Activated effector memory CD4-positive, alpha-beta T cell treated with anti-CD3 and anti-CD28 coated beads, Interleukin-2, amount 50 U/mL, for 16 hours (primary cell): ENCODE results near the gene TFCP2.

Source experiments
- DNase-seq: peaks from one replicate; pipeline ENCODE4 v3.0.0-alpha.2; 2020

The TFCP2 gene

DNA sequence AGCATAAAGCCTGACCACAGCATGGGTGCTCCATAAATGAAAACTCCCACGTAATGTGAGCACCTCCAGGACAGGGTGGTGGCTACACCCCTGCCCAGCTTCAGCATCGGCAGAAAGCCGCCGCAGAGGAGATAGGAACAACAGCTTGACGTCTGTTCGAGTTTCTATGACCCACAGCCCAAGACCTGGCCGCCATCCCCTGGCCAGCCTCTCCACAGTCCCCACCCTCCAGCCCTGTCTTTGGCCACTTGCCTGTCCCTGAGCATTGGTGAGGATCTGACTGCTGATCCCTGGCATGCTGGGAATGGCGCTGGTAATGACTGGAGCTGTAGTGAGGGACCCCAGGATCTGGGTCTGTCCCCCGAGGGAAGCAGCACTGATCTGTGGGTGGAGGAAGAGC lies 23.6 kb upstream of the TFCP2 start:
- no peak for DNase-seq

DNA sequence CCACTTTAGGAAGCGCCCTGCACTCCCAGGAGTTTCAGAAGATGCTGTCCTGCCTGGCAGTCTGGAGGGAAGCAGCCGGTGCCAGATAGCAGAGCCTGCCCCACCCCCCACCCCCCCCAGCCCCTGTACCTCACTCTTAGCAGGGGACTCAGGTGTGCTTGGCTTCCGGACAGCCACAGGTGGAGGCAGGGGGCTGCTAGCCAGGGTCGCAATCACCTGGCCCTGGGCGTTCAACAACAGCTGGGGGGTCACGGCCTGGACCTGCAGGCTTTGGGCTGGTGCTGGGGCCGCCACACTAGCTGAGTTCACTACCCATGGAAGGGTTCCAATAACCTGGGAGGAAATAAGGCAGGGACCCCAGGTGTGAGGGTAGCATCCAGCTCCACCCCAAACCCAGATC lies 22.9 kb upstream of the TFCP2 start:
- no peak for DNase-seq

DNA sequence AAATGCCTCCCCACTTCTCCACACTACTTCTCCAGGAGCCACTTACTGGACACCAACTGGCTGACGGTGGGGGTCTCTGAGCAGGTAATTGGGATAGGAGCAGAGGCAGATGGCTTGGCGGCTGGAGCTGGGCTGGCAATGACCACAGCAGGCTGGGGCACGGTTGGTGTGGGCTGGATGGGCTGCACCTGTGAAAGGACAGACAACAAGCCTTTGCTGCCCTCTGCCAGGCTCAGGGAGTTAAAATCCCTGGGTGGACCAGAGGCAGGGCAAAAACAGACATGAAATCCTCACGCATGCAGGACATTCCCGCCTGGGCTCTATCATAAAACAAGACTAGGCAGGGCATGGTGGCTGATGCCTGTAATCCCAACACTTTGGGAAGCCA lies 19.3 kb upstream of the TFCP2 start:
- no peak for DNase-seq

DNA sequence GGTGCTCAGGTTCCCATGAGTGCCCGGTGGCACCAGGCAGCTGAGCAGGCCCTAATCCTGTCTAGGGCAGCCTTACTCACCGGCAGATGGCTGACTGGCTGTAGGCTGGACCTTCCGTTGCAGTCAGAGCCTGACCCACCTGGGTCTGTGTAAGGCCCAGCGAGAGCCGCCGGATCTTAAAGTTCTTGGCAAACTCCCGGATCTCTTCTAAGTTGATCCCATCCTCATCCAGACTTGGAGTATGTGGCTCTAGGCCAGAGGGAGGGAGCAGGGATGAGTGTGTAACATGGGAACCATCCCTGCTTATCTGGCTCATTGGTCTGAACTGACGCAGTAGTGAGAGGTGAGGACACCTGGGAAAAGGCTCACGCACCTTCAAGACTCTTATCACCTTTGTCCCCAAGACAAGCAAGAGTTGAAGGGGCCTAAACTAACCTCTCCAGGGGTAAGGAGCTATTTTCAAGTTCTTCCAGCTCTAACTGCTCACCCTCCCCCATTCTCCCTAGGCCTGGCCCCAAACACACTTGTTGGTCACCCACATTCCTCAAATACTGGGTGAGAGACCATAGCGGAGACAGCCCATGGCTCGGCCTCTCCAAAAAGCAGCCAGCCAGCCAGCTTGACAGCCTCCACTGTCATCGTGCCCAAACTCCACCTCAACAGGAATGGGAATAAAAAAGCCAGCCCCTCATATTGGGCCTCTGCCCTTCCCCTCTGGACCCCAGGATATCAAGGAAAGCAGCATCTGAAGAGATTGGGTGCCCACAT lies 18.8 kb upstream of the TFCP2 start:
- no peak for DNase-seq

DNA sequence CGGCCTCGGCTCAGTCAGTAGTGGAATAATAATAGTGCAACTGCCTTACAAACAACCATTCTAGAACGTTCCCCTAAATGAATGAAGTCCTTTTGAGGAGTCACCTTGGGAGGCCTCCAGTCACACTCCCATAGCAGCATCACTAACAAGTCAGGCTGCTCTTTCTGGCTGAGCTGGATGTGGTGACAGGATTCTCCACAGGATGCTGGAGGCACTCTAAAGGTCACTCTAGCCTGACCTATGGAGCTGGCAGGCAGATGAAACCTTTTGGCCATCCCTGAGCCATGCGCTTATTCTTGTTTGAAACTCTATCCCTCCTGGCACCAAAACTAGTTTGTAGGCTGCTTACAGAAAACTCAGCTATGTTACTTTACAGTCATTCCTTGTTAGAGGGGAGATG lies 17.9 kb upstream of the TFCP2 start:
- DNase-seq: no peak

DNA sequence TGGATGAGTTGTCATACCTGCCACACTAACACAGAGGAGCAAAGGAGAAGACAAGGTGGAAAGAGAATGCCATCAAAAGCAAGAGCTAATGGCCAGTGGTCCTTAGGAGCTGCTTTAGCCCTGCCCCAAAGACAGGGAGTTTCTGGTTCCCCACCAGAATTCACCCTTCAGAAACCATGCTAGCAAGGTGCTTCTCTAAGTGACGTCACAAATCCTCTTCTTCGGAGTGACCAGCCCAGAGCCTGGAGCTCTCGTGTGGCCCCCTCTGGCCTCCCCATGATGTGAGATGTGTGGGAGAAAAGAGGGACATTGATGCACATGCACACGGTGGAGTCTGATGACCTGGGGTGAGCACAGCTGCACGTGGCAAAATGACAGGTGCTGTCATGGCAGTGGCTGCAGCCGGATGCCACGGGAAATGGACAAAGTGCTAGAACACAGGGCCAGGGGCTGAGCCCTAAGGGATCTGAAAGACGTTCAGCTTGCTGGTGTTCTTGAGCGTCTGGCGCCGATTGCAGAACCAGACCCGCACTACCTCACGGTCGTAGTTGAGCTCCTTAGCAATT lies 16.9 kb upstream of the TFCP2 start:
- DNase-seq: no peak

DNA sequence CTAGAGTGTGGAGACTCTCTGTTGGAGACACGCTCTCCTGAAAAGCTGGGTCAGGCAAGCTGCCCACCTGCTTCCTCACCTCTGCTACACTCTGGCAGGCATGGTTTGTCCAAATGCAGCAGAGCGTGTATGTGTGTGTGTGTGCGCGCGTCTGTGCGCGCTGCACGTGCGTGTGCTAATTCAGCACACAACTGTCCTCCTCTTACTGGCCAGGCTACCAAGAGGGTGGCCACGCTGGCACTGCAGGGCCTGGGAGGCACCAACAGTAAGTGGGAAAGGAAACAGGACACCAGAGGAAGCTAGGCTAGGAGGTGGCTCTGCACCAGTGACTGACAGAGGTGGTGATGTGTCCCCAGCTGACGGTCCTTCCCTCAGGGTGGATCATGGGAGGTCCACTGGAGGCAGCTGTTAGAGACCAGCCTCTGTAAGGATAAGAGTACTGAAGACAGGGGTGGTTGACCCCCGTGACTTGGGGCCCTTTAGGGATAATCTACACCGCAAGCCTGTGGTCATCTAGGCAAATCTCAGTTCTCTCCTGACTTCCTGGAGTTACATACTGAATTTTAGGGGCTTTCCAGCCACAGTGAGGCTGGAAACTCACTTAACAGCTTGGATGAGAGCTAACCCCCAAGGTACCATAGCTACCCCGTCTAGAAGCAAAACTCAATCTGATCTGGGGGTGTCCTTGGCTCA lies 15.6 kb upstream of the TFCP2 start:
- no peak for DNase-seq

DNA sequence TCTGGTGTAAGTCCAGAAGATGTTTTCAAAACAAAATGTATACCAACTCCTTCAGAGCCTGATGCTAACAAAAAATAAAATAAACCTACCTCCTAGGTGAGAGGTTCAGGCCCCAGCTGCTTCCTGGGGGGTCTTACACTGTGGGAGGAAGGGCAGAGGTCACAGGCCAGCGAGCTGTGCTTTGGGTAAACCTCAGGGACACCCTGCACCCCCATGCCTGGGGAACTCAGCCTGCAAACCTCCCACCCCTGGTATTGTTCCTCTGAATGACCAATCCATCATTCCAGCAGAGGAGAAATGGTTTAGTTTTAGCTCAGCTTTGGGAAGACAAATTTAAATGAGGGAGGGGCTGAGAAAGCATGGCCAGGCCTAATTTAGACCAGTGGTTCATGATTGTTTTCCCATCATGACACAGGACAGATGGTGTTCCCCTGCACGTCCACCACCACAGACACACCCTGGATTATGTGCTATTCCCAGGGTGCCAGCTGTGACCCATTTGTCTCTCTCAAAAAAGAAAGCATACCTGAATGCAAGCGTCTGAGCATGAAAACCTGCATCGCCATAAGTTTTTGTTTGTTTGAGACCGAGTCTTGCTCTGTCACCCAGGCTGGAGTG lies 14.5 kb upstream of the TFCP2 start:
- DNase-seq: no peak

DNA sequence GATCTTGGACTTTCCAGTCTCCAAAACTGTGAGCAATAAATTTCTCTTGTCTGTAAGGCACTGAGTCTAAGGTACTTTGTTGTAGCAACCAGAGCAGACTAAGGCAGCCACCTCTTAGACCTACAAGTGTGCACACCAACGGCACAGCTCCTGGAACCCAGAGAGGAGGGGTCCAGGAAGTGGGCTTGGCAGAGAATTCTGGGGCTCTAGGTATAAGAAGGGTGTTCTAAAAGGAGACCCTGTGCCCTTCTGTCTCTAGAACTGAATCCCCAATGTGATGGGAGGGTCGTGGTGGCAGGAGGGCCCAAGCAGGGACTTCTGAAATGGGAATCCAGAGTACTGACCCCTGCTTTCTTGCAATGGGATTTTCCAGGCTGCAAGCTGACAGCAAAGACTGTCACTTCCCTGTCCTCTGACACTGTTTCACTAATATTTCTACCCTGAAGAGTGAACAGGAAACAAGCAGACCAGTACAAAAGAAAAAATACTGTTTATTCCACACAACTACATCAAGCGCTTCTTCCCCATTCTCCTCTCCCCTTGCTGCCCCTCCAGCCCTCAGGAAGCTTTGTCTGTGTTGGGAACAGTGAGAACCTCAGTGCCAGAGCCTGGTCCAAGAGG lies 13.6 kb upstream of the TFCP2 start:
- DNase-seq: no peak

DNA sequence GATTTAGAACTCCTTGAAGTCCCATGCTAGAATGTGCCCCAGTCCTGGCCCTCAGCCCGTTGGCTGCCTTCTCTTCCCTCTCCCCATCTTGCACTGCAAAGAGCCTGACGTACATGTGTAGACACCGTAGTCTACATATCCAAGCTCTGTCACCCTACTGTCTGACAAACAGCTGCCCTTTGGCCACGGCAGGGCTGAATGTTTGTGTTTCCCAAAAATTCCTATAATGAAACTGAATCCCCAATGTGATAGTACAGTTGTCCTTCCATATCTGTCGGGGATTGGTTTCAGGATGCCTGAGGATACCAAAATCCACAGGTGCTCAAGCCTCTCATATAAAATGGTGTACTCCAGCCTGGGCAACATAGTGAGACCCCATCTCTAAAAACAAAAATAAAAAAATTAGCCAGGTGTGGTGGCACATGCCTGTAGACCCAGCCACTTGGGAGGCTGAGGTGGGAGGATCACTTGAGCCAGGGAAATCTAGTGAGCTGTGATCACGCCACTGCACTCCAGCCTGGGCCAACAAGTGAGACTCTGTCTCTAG lies 12.3 kb upstream of the TFCP2 start:
- no peak for DNase-seq

DNA sequence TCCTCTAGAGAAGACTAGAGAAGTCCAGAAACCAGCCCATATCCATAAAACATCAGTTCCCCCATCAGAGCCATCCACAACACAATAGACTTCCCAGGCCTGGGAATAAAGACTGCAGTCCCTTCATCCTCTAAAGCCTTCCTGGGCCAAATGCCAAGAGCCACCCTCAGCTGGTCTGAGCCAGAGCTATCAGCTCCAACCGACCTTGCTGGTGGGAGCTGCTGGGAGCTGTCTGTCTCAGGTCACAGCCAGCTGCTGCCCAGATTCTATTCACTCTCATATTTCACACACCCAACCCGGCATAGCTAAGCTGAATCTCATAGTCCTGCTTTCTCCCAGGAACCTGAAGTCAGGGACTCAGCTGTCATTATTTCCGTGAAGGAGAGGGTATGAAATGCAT lies 10.9 kb upstream of the TFCP2 start:
- DNase-seq: no peak

DNA sequence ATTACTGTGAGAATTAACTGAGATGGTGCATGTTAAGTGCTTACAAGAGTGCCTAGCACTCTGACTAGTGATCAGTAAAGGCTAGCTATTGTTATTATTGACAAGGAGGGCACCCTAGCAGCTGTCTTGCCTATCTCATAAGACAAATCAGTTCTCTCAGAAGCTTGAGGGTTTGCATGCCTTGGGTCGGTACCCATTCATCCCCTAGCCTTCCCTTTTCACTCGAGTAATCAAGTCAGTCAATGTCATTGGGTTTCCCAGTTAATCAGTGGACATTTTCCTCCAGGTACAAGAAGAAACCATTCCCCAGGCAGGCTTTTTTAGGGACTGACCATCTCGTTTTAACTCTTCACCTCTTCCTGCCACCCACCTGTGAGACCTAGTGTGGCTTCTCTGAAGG lies 10.4 kb upstream of the TFCP2 start:
- no peak for DNase-seq

DNA sequence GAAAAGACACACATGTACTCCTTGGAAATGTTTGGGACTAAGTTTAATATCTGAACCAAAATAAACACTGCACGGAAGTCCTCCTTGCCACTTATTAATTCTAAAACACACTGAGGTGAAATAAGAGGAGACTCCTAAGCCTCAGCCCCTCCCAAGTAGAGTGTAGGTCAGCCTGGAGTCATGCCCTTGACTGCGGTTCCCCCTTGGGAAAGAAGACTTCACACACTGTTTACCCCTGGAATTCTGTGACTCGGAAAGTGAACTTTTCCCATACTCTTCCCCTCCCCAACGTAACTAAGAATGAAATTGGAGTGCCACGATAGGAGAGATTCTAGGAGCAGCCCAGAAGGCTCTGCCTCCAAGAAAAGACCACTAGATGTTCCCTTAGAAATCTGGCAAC lies 8.6 kb upstream of the TFCP2 start:
- DNase-seq: no peak

DNA sequence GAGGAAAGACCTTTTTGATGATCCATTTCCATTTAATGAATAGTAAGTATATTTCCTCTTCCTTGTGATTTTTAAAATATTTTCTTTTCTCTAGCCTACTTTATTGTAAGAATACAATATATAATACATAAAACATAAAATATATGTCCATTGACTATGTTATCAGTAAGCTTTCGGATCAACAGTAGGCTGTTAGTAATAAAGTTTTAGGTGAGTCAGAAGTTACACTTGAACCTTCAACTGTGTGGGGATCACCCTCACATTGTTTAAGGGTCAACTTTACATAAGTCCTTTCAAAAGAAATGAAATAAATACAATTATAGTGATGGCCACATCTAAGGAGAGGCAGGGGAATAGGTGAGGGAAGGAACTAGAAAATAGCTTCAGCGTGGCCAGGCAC lies 5.0 kb upstream of the TFCP2 start:
- DNase-seq: no peak

DNA sequence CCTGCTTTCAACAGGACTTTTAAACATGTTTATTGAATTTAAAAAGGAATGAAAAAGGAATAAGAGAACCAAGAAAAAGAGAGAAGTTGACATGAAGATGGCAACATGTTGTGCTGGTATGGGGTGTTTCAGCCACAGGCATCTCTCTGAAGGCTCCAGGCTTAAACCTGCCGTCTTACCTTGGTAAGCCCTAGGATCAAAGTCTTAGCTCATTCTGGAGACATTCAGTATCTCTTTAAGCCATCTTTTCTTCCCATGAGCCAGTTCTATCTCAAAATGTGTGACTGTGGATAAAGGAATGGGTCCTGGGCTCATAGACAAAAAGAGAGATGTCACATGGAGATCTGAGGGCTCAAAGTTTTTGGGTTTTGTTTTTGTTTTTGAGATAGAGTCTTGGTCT lies 1.6 kb upstream of the TFCP2 start:
- no peak for DNase-seq

DNA sequence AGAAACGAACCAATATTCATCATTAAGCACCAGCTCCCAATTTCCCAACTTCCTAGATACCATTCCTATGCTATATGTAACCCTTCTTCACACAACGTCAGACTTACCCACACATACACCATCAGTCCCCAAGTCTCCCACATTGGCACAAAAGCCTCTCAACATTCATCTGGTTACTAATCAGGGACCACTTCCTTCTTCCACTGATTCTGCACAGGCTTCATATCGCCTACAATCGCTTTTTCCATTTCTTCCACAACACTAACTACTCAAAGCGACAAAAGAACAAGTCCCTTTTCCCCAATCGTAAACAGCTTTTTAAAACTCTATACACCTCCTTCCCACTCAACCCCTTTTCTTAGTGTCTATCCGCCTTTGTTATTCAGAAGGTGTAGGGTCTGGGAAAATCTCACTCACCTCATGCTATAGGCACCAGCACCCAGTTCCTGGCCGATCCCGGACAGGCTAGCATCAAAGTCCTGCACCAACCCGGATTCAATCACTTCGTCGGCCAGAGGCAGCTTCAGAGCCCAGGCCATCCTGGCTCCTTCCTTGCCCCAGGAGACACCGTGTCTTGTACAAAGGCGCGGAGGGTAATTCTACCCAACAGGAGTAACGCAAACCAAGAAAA lies 936 bp downstream of the TFCP2 start:
- DNase-seq: no peak

DNA sequence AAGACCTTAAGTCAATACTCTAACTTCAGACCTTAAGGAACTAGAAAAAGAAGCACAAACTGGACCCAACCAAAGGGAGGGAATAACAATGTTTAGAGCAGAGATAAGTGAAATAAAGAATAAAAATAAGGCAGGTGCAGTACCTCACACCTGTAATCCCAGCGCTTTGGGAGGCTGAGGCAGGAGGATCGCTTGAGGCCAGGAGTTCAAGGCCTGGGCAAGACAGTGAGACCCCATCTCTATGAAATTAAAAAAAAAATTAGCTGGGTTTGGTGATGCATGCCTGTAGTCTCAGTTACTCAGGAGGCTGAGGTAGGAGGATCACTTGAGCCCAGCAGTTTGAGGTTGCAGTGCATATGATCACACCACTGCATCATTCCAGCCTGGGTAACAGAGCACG lies 9.1 kb downstream of the TFCP2 start:
- DNase-seq: no peak

DNA sequence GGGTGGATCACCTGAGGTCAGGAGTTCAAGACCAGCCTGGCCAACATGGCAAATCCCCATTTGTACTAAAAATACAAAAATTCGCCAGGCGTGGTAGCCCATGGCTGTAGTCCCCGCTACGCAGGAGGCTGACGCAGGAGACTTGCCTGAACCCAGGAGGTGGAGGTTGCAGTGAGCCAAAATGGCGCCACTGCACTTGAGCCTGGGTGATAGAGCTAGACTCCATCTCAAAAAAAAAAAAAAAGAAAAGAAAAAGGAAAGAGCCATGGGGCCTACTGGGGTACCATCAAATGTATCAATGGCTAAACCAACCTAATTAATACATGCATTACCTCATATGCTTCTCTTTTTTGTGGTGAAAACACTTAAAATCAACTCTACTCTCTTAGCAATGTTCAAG lies 10.7 kb downstream of the TFCP2 start:
- no peak for DNase-seq

DNA sequence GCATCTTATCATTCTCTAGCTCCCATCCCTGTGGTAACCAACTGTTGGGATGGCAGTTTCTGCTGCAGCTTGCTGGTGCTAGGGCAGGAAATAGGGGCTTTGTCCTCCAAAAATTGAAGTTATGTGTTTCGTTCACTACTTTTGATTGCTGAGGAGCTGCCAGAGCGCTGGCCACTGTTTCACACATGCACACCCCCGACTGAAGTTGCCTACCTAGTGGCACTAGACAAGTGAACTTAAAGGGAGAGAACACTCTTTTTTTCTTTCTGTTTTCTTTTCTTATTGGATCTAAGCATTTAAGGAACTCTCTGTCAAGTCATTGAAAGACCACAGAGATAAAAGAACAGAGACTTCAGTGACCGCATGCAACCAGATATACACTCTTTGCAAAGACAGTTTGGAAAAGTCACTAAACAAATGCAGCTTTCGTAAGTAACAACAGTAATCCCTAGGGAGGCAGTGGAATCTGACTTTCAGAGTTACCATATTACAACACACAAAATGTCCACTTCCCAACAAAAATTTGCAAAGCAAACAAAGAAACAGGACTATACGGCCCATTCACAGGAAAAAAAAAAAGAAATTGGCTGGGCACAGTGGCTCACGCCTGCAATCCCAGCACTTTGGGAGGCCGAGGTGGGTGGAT lies 12.0 kb downstream of the TFCP2 start:
- no peak for DNase-seq

DNA sequence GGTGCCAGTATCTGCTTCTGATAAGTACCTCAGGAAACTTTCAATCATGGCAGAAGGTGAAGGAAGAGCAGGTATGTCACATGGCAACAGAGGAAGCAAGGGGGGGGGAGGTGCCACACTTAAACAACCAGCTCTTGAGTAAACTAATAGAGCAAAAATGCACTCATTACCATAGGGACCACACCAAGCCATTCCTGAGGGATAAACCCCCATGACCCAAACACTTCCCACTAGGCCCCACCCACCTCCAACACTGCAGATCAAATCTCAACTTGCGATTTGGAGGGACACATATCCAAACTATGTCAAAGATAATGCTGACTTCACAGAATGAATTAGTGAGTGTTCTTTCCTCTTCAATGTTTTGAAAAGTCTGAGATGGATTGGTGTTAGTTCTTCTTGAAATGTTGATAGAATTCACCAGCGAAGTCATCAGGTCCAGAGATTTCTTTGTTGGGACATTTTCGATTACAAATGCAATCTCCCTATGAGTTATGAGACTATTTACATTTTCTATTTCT lies 16.6 kb downstream of the TFCP2 start:
- DNase-seq: no peak

DNA sequence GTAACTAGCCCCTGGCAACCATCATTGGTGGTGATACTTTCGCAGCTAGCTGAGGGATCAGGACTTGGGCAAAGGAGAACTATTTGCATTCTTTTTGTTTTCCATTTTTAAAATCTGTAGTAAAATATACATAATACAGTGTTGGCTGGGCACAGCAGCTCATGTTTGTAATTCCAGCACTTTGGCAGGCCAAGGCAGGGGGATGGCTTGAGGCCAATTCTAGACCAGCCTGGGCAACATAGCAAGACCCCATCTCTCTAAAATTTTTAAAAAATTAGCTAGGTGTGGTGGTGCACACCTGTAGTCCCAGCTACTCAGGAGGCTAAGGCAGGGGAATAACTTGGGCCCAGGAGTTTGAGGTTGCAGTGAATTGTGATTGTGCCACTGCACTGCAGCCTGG lies 20.0 kb downstream of the TFCP2 start:
- no peak for DNase-seq

DNA sequence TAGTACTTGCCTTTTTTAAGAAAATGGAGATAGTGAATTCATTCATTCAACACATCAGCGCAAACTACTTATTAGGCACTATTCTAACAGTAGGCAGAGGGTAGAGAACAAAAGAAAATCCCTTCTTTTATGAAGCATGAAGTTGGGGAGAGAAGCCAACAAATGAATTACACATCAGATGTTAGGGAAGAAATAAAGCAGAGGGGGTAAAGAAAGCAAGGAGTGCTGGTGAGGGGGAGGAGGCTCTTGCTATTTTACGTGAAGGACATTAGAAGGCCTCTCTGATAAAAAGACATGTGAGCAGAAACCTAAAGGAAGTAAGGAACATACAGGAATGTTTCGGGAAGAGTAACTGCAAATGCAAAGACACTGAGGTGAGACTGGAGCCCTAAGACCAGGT lies 22.2 kb downstream of the TFCP2 start:
- no peak for DNase-seq
